Natural killer cell treated with Interleukin-12 subunit alpha and Interleukin-12 subunit beta and Interleukin-15 and Interleukin-18, amount 100 ng/mL, for 72 hours (primary cell): ENCODE measurements around the gene DAPL1. TPM values are rescaled to one million over a fixed set of nuclear protein-coding genes. Genes with fewer than 3 reads are reported as not detected.
A peak's percentile ranks its signal among the peaks of the same experiment; 100 is the strongest.

Source experiments
- ATAC-seq, 2 donors: fragments of 150-1000 bp; cut with Tn5 transposase in 1 of 2; sonication (Bioruptor Pico), chemical (Tn5 transposase) in 1 of 2; 2 replicates each; pipeline ENCODE4 v1.10.0; 2021
- DNase-seq: peaks from one replicate; pipeline ENCODE4 v3.0.0; 2022; ENCODE audit warnings: low spot score
- H3K27ac Mint-ChIP-seq, 2 donors: 1 replicate in 1 of 2; 2 replicates in 1 of 2; pipeline ENCODE4 v1.8.0; 2022; ENCODE audit warnings: mixed read lengths in 2 of 2, mild to moderate bottlenecking in 1 of 2, moderate library complexity in 1 of 2
- H3K27me3 Mint-ChIP-seq, 2 donors: 1 replicate in 1 of 2; 2 replicates in 1 of 2; pipeline ENCODE4 v1.8.0; 2022; ENCODE audit warnings: mixed read lengths in 2 of 2
- H3K36me3 Mint-ChIP-seq: one replicate; pipeline ENCODE4 v1.8.0; 2022; ENCODE audit warnings: mixed read lengths
- H3K4me1 Mint-ChIP-seq, 2 donors: 1 replicate in 1 of 2; 2 replicates in 1 of 2; pipeline ENCODE4 v1.8.0; 2022; ENCODE audit warnings: low read depth in 2 of 2, mixed read lengths in 2 of 2, mild to moderate bottlenecking in 1 of 2
- H3K4me3 Mint-ChIP-seq: one replicate; pipeline ENCODE4 v1.8.0; 2022; ENCODE audit warnings: mixed read lengths
- H3K9me3 Mint-ChIP-seq: 2 replicates; pipeline ENCODE4 v1.8.0; 2022; ENCODE audit warnings: mixed read lengths
- total RNA-seq, 2 donors: library from RNA; stranded (reverse); gene quantifications; one replicate each; pipeline ENCODE4 v1.2.3, GENCODE V29; 2022

Gene DAPL1
- total RNA-seq, 2 donors from 2014 or later = not detected

- ATAC-seq (no peak), DNase-seq (no peak)
- H3K4me3 Mint-ChIP-seq = no peak overlapping the region
- H3K27me3 Mint-ChIP-seq = peaks cover 0 to 6% of the 10 kb centered on the region in 2 donors
- H3K9me3 Mint-ChIP-seq = no peaks in the 10 kb centered on the region
- H3K36me3 Mint-ChIP-seq = no peaks in the 10 kb centered on the region
- peaks cover 4 to 8% of the 10 kb centered on the region in 2 donors for H3K4me1 Mint-ChIP-seq
- no peak overlapping the region for H3K27ac Mint-ChIP-seq
Measured at GRCh38 chr2:158786897-158787296, 8.2 kb upstream of the DAPL1 start.

- ATAC-seq = no peak
- Mint-ChIP-seq H3K4me3 (no peak overlapping the region), H3K27ac (no peak overlapping the region)
Measured at GRCh38 chr2:158788951-158789350, 6.2 kb upstream of the DAPL1 start.

DNA sequence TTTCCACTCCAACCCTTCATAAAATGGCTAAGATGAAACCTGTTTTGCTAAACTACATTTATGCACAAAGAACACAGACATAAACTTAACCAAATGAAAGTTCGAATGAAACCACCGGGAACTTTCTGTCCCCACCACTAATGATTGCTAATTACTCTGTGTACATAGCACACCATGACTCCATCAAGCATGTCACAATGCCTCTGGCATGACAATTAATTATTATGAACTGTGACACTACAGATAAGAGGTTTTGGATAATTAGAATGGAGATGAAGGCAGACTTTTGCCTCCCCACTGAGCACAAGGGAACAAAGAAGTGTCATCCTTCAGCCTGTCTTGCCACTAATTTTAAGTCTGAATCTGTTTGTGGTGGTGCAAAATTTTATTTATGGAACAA is 1.5 kb downstream of the DAPL1 start:
- no peaks in the 10 kb centered on the region for H3K9me3 Mint-ChIP-seq
- ATAC-seq (no peak), DNase-seq (no peak)
- no peak overlapping the region for H3K4me3 Mint-ChIP-seq
- no peak overlapping the region for H3K27ac Mint-ChIP-seq
- H3K27me3 Mint-ChIP-seq = peaks cover 10% of the 10 kb centered on the region in 2 donors
- no peaks in the 10 kb centered on the region for H3K4me1 Mint-ChIP-seq
- H3K36me3 Mint-ChIP-seq = no peaks in the 10 kb centered on the region

More at GRCh38 chr2:158788951-158789350, 6.2 kb upstream of the DAPL1 start:
- Mint-ChIP-seq H3K9me3 (no peaks in the 10 kb centered on the region), H3K27me3 (peaks cover 2 to 5% of the 10 kb centered on the region in 2 donors), H3K36me3 (no peaks in the 10 kb centered on the region), H3K4me1 (peaks cover 0 to 4% of the 10 kb centered on the region in 2 donors)
- no peak for DNase-seq

DNA sequence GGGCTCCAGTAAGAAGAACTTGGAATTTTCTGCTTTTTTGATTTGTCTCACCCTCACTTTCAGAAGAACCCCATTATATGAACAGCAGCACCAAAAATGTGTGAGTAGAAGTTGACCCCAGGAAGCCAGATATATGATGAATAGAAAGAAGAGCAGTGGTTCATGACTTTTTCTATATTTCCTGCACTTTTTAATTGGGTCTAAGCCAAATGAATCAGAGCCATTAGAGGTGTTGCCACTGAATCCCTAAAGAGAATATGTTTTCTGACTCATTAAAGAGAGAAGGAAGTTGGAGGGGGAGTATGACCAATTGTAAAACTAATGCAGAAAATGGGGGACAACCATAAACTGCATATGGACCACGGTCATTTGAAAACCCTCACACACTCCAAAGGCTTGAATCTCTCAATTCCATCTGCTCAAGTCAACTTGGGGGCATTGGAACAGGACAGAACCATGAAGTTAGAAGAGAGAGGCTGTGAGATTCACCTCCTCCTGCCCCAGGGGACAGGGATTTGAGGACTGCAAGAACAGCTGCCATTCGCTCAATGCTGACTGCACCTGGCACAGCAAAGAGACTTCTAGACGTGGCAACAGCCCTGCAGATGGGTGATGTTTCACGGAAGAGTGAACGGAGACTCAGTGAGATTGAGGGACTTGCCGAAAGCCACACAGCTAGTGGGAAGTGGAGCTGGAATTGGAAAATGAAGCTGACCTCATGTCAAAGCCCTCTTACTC is 3.0 kb downstream of the DAPL1 start:
- Mint-ChIP-seq H3K27ac (no peak overlapping the region), H3K4me3 (no peak overlapping the region), H3K36me3 (no peaks in the 10 kb centered on the region), H3K9me3 (no peaks in the 10 kb centered on the region), H3K4me1 (no peaks in the 10 kb centered on the region), H3K27me3 (peaks cover 14 to 16% of the 10 kb centered on the region in 2 donors)
- ATAC-seq (no peak), DNase-seq (no peak)

DNA sequence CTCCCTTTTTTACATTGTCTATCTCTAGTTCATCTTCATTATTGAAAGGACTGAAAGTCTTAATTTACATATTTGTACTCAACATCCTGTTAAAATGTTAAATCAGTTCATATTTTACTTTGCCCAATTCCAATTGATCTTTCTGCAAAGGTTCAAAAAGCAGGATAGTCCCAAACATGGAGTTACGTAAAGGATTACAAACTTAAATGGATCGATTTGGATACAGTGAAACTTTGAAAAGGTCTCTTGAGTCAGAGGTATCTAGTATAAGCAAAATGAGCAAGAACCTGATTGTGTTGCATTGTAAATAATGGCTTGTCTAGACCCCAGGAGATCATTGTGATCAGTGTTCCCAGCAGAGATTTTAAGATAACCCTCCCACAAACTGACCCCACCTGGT is 4.1 kb downstream of the DAPL1 start:
- DNase-seq (no peak), ATAC-seq (no peak)
- Mint-ChIP-seq H3K27ac (no peak overlapping the region), H3K4me3 (no peak overlapping the region), H3K36me3 (no peaks in the 10 kb centered on the region), H3K27me3 (peaks cover 9 to 12% of the 10 kb centered on the region in 2 donors), H3K9me3 (no peaks in the 10 kb centered on the region), H3K4me1 (no peaks in the 10 kb centered on the region)

GRCh38 chr2:158803506-158803905 is 8.4 kb downstream of the DAPL1 start:
- Mint-ChIP-seq H3K4me3 (no peak overlapping the region), H3K9me3 (no peaks in the 10 kb centered on the region), H3K4me1 (no peaks in the 10 kb centered on the region), H3K27ac (no peak overlapping the region), H3K36me3 (no peaks in the 10 kb centered on the region), H3K27me3 (peaks cover 7 to 8% of the 10 kb centered on the region in 2 donors)
- ATAC-seq = no peak
- DNase-seq = no peak

- no peaks in the 10 kb centered on the region for H3K9me3 Mint-ChIP-seq
- ATAC-seq = no peak
- no peaks in the 10 kb centered on the region for H3K36me3 Mint-ChIP-seq
- H3K4me3 Mint-ChIP-seq = no peak overlapping the region
- H3K27ac Mint-ChIP-seq = no peak overlapping the region
- no peak for DNase-seq
- peaks cover 7 to 8% of the 10 kb centered on the region in 2 donors for H3K27me3 Mint-ChIP-seq
- H3K4me1 Mint-ChIP-seq = no peaks in the 10 kb centered on the region
Measured at GRCh38 chr2:158805255-158805654, 10.1 kb downstream of the DAPL1 start.

DNA sequence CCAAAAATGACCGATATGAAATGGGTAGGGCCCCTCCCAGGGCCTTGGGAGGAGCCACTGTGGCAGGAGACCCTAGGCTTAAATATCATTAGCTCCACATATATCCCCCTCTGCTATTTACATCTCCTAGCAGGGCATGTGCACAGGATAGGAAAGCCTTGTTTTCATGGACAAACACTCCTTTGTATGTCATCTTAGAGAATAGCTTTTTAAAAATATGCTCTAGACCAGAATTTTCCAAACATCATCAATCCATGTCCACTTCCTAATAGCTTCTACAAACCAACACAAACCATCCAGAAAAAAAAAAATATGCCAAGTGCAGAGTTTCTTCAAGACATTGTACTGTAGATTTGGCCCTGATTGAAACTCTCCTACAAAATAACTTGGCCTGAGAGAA is 10.8 kb downstream of the DAPL1 start:
- ATAC-seq = no peak

DNA sequence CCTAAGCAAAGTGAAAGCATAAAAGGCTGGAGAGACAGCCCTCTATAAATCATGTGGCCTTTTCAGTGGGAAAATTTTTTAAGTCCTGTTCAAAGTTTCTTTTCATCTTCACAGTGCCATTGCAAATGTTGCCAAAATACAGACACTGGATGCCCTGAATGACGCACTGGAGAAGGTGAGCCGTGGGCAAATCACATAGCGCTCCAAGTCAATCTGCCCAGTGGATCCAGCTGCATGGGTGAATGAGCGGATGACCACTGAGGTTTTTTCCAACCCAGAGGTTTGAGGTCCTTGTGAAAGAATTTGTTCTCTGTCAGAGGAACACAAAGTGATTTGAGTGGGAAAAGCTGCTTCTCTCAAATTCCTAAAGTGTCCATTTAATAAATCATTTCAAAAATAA is 11.8 kb downstream of the DAPL1 start:
- ATAC-seq = no peak
- Mint-ChIP-seq H3K36me3 (no peaks in the 10 kb centered on the region), H3K27me3 (peaks cover 8% of the 10 kb centered on the region in 2 donors), H3K4me1 (no peaks in the 10 kb centered on the region), H3K27ac (no peak overlapping the region), H3K9me3 (no peaks in the 10 kb centered on the region), H3K4me3 (no peak overlapping the region)
- no peak for DNase-seq

More for the DNA sequence above, 10.8 kb downstream of the DAPL1 start:
- Mint-ChIP-seq H3K27me3 (peaks cover 7 to 8% of the 10 kb centered on the region in 2 donors), H3K4me1 (no peaks in the 10 kb centered on the region), H3K27ac (no peak overlapping the region), H3K36me3 (no peaks in the 10 kb centered on the region), H3K9me3 (no peaks in the 10 kb centered on the region), H3K4me3 (no peak overlapping the region)
- DNase-seq = no peak

DNA sequence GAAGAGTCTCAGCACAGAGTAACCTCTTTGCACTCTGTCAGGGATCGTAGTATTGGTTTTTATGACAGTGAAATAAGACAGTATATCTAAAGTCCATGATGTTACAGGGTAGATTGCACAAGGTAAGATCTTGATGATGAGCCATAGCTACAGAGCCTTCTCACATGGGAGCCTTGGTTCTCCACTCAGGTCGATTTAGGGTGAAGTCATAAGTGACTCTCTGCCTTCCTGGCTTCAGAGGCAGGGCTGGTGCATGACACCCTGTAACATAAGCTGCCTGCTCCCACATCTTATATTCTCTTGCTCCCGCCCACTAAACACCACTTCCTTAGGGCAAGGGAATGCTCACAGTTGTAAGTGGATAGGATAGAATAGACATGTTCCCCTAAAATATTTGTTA is 13.3 kb downstream of the DAPL1 start:
- H3K4me1 Mint-ChIP-seq = no peaks in the 10 kb centered on the region

DNA sequence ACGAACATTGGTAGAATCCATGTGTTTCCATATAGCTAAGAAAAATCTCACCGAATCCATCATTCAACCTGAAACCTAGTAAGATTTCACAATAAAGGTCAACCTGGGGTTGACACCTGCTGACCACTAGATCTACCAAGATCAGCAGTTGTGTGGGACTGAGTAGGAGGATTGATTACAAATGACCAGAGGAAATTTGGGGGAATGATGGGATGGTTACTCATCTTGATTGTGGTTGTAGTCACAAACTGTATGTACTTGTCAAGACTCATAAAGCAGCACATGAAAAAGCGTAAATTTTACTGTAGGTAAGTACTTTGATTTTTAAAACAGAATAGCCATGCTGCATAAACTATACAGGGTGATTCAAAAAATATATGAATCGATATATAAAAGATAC is 14.7 kb downstream of the DAPL1 start:
- Mint-ChIP-seq H3K36me3 (no peaks in the 10 kb centered on the region), H3K4me3 (no peak overlapping the region), H3K27ac (no peak overlapping the region), H3K27me3 (peaks cover 10 to 15% of the 10 kb centered on the region in 2 donors), H3K9me3 (no peaks in the 10 kb centered on the region), H3K4me1 (no peaks in the 10 kb centered on the region)
- no peak for DNase-seq
- no peak for ATAC-seq

More for the DNA sequence above, 13.3 kb downstream of the DAPL1 start:
- H3K36me3 Mint-ChIP-seq = no peaks in the 10 kb centered on the region
- no peak overlapping the region for H3K27ac Mint-ChIP-seq
- H3K27me3 Mint-ChIP-seq = peaks cover 6% of the 10 kb centered on the region in 2 donors
- H3K9me3 Mint-ChIP-seq = no peaks in the 10 kb centered on the region
- DNase-seq = no peak
- ATAC-seq = peak in 1 of 2 donors; percentile 40
- no peak overlapping the region for H3K4me3 Mint-ChIP-seq

DNA sequence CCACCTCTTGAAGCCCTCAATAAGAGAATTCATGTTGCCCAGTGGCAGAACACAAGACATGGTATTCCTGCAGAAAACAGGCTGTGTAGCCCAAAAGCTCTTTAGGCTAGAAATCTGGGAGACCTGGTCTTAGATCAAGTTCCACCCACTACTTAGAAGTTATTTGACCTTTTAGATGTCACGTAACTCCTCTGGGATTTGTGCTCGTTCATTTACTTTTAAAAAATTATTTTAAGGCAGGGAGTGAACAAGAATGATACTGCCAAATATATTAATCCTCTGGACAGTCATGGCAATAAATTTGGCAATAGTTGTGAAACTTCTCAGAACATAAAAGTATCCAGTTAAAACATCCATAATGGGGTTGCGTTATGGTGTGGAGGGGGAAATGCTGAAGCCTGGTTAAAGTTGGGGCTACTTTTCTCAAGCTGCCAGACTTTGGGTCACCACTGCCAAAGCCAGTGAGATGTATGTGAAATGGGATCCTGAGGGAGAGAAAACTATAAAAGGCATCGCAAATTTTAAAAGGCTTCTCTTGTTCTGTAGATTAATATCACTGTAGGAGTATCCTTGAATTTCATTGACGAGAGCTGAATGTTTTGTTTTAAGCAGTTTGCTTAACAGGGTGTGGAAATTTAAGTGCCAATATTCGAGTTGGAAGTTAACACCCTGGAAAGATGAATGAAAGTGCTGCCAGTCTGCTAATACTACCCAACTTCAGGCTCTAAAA is 15.8 kb downstream of the DAPL1 start:
- no peak for DNase-seq
- Mint-ChIP-seq H3K27ac (no peak overlapping the region), H3K4me3 (no peak overlapping the region), H3K36me3 (no peaks in the 10 kb centered on the region), H3K9me3 (no peaks in the 10 kb centered on the region), H3K27me3 (peaks cover 10 to 15% of the 10 kb centered on the region in 2 donors), H3K4me1 (no peaks in the 10 kb centered on the region)
- no peak for ATAC-seq

DNA sequence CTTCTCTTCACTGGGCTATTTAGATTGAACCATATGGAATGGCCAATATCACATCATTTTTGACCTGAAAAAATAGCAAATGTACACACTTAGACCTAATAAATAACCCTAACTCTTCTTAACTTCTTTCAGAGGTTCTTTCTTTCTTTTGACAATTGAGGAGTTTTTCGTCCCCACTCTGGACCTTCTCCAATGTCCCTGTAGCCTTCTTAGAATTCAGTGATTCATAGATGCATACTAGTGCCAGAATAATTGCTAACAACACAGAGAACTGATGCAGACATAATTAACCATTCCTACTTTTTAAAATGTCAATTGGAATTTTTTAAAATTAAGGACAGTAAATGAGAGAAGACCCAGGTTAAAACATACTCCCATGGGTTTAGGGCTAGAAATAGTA is 20.0 kb downstream of the DAPL1 start:
- peaks cover 10 to 24% of the 10 kb centered on the region in 2 donors for H3K27me3 Mint-ChIP-seq
- H3K9me3 Mint-ChIP-seq = no peaks in the 10 kb centered on the region
- no peaks in the 10 kb centered on the region for H3K36me3 Mint-ChIP-seq
- H3K4me3 Mint-ChIP-seq = no peak overlapping the region
- H3K4me1 Mint-ChIP-seq = peaks cover 6 to 7% of the 10 kb centered on the region in 2 donors
- no peak for ATAC-seq
- H3K27ac Mint-ChIP-seq = no peak overlapping the region
- DNase-seq = no peak

DNA sequence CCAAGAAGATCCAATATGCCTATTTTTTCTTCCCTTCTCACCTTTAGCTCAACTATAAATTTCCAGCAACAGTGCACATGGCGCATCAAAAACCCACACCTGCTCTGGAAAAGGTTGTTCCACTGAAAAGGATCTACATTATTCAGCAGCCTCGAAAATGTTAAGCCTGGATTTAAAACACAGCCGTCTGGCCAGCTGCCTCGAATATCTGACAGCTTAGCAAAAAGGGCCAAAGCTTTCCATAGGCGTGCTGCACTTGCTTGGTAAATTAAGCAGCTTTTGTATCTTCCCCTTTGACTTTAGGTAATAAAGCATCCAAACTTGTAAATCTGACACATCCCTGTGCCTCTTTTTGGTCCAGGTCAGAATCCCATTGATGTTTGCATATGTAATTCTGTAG is 20.5 kb downstream of the DAPL1 start:
- H3K4me3 Mint-ChIP-seq = no peak overlapping the region
- DNase-seq (no peak), ATAC-seq (no peak)
- no peaks in the 10 kb centered on the region for H3K36me3 Mint-ChIP-seq
- H3K4me1 Mint-ChIP-seq = peaks cover 6 to 7% of the 10 kb centered on the region in 2 donors
- no peaks in the 10 kb centered on the region for H3K9me3 Mint-ChIP-seq
- H3K27me3 Mint-ChIP-seq = peaks cover 7 to 24% of the 10 kb centered on the region in 2 donors
- H3K27ac Mint-ChIP-seq = no peak overlapping the region
